Mucosa of stomach (tissue), 1 donor: ENCODE data around the gene ABCB8.

Experiments used
- H3K27me3 ChIP-seq: one replicate; pipeline ENCODE4 v1.7.0; 2013; ENCODE audit warnings: mild to moderate bottlenecking, low read length; ENCODE audit not compliant: control insufficient read depth, insufficient read depth
- H3K36me3 ChIP-seq: one replicate; pipeline ENCODE4 v1.7.0; 2013; ENCODE audit warnings: low read length; ENCODE audit not compliant: control insufficient read depth, insufficient read depth
- H3K4me1 ChIP-seq: one replicate; pipeline ENCODE4 v1.7.0; 2013; ENCODE audit warnings: mild to moderate bottlenecking, low read length; ENCODE audit not compliant: control insufficient read depth, insufficient read depth
- H3K4me3 ChIP-seq: one replicate; pipeline ENCODE4 v1.7.0; 2013; ENCODE audit warnings: low read length
- H3K9ac ChIP-seq: one replicate; pipeline ENCODE4 v1.7.0; 2013; ENCODE audit warnings: mild to moderate bottlenecking, low read length, moderate library complexity
- H3K9me3 ChIP-seq: one replicate; pipeline ENCODE4 v1.7.0; 2013; ENCODE audit warnings: mild to moderate bottlenecking, low read length, moderate library complexity; ENCODE audit not compliant: control insufficient read depth
- donor health status: Pancreatic carcinoma.

The ABCB8 gene

GRCh38 chr7:151083824-151084160 is 55.5 kb downstream of the ABCB8 start:
- H3K27me3 ChIP-seq, result peaks cover 4% of the 10 kb centered on the region
- no peaks in the 10 kb centered on the region for H3K36me3 ChIP-seq
- H3K4me3 ChIP-seq, result peak overlapping the region; percentile 97
- H3K9ac ChIP-seq, result no peak overlapping the region
- H3K4me1 ChIP-seq, result peaks cover 67% of the 10 kb centered on the region
- no peaks in the 10 kb centered on the region for H3K9me3 ChIP-seq

DNA sequence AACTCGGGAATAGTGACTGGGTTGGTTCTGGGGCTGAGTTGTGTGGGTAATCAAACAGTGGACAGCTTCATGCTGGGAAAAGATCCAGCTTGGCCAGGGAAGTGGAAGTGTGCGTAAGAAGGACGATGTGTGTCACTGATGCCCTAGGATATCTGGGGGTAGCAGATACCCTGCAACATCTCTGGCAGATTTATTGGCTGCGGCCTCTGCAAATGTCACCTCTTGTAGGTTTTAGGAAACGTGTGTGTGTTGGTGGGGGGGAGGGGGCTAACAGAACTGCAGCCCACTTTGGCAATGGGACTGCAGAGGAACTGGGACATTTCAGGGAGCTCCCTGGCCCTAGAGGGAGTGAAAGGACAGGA is 57.1 kb downstream of the ABCB8 start:
- Histone ChIP-seq H3K4me3 (no peak overlapping the region), H3K9ac (peak overlapping the region; percentile 8)

DNA sequence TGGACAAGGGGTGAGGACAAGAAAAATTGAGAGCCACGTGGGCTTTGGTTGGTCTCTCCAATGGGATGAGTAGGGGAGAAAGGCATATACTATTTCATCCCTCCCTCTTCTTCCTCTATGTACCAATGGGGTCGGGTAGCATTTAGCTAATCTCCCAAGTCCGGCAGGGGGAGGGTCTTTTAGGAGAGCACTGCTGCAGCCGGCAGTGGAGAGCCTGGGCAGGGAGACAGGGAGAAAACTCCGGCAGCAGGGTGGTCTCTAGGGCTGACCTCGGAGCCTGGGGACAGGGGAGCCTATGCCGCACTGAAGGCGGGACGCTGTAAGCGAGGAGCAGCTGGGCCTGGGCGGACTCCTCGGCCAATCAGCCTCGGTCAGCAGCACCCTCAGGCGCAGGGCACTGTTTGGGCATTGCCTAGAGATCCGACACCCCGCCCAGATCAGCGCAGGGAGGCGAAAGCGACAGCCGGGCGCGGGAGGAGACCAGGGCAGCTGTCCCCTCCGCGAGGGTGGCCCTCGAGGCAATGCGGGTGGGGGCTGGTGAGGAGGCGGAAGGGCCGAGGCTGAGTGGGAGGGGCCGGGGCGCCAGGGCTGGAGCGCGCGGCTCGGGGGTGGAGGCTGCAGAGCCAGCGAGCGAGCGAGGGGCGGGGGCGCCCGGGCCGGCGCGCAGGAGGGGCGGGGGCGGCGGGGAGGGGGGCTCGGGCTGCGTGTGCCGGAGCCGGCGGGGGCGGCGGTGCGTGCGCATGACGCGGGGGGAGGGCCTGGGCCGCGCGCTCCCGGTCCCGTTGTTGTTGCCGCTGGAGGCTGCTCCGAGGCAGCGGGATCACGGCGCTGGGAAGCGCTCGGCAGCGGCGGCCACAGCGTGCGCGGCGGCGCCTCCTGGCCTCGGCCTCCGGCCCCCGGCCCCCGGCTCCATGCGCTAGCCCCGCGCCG is 57.7 kb downstream of the ABCB8 start, which contains the start of gene AGAP3:
Gene AGAP3, plus strand, starts transcription at position 785 of the 930 bp plus-strand sequence. CDS start 267 bp downstream, outside the sequence.
- Histone ChIP-seq H3K9ac (peak within 1 kb of the TSS; percentile 75), H3K27me3 (peaks cover 4% of the 10 kb centered on the region), H3K4me1 (peaks cover 68% of the 10 kb centered on the region), H3K4me3 (peak within 1 kb of the TSS; percentile 46), H3K9me3 (no peaks in the 10 kb centered on the region), H3K36me3 (no peaks in the 10 kb centered on the region)

More for the DNA sequence above, 57.1 kb downstream of the ABCB8 start:
- Histone ChIP-seq H3K36me3 (no peaks in the 10 kb centered on the region), H3K9me3 (no peaks in the 10 kb centered on the region), H3K4me1 (peaks cover 70% of the 10 kb centered on the region), H3K27me3 (peaks cover 4% of the 10 kb centered on the region)

DNA sequence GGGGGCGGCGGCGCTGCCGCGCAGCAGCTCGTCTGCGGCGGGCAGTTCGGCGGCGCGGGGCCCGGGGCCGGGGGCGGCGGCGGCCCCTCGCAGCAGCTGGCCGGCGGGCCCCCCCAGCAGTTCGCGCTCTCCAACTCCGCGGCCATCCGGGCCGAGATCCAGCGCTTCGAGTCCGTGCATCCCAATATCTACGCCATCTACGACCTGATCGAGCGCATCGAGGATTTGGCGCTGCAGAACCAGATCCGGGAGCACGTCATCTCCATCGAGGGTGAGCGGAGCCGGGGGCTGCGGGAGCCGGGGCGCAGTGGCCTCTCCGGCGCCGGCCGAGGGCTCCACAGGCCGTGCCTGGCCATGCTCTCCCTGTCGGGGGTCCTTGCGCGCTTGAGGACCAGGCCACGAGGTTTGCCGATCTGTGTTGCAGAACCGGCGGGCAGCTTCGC is 58.6 kb downstream of the ABCB8 start:
- H3K4me3 ChIP-seq, result peak overlapping the region; percentile 46
- H3K4me1 ChIP-seq, result peaks cover 60% of the 10 kb centered on the region
- no peaks in the 10 kb centered on the region for H3K9me3 ChIP-seq
- no peaks in the 10 kb centered on the region for H3K36me3 ChIP-seq
- peak overlapping the region; percentile 75 for H3K9ac ChIP-seq
- peaks cover 4% of the 10 kb centered on the region for H3K27me3 ChIP-seq

DNA sequence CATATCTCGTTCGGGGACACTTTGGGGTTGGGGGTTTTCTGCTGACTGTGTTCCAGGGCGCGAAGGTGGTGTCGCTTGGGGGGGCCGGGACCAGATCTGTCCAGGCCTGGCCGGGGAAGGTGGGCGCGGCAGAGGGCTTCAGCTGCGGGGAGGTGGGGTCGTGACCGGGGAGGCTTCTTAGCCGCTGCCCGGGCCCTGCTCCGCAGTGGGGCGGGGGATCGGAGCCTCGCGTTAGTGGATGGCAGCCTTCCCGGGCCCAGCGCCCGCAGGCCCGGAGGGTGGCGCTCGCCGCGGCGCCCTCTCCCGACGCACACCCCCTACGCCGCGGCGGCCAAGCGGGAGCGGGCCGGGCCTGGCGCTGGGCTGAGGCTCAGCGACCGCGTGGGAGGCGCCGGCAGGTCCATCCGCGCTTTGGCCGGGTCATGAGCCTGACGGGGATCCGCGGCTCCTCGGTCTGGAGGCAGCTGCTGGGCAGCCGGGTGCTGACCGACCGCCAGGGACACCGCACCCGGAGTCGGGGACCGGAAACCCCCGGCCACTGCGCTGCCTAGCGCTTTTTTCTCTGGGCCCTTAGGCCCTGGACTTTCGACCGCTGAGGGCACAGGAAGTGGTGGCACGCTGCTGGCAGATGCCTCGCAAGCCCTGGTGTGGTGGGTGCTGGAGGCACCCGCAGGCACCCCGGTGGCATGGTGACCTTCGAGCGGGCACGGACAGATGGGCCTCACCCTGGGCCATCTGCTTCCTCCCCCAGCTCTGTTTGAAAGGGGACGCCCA is 59.2 kb downstream of the ABCB8 start:
- peak overlapping the region; percentile 66 for H3K4me3 ChIP-seq
- H3K36me3 ChIP-seq, result no peaks in the 10 kb centered on the region
- peak overlapping the region; percentile 75 for H3K9ac ChIP-seq
- H3K27me3 ChIP-seq, result peaks cover 4% of the 10 kb centered on the region
- H3K9me3 ChIP-seq, result no peaks in the 10 kb centered on the region
- H3K4me1 ChIP-seq, result peaks cover 54% of the 10 kb centered on the region

GRCh38 chr7:151088019-151088855 is 60.0 kb downstream of the ABCB8 start:
- Histone ChIP-seq H3K36me3 (no peaks in the 10 kb centered on the region), H3K4me3 (peak overlapping the region; percentile 66), H3K4me1 (peaks cover 50% of the 10 kb centered on the region), H3K9me3 (no peaks in the 10 kb centered on the region), H3K27me3 (peaks cover 4% of the 10 kb centered on the region), H3K9ac (peak overlapping the region; percentile 75)

DNA sequence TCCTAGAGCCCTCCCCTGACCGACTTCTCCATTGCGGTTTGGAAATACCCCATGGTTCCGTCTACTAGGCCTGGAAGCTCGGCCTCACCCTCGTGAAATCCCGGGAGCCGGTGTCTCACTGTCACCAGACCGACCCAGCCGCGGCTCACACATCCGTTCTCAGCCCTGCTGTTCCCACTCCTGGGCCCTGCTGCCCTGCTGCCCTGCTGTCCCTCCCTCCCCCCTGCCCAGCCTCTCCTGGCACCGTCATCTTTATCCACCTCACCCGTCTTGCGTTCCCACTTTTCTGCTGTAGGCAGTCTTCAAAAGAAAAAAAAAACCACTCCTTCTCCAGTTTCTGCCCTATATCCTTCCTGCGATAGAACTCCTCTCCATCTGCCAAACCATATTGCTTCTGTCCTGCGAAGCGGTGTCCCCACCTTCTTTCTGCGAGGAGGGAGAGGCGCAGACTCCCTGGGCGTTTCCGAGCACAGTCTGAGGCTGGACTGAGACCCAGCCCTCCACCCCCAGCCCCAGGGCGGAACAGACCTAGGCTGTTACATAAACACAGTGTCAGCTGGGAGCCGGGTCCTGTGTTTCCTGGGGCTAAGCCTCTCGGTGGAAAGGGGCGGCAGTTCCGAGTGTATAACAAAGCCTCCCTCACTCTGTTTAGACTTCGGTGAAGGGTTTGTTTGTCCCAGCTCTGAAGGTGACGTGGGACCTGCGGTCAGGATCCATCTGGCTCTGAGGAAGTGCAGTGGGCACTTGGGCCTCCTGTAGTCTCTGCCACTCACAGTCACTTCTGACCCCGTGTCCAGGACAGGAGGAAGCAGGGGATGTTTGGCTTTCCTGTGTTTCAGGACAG is 60.8 kb downstream of the ABCB8 start:
- Histone ChIP-seq H3K4me3 (no peak overlapping the region), H3K4me1 (peaks cover 45% of the 10 kb centered on the region), H3K9me3 (no peaks in the 10 kb centered on the region), H3K27me3 (peaks cover 4% of the 10 kb centered on the region), H3K36me3 (no peaks in the 10 kb centered on the region), H3K9ac (peak overlapping the region; percentile 75)

DNA sequence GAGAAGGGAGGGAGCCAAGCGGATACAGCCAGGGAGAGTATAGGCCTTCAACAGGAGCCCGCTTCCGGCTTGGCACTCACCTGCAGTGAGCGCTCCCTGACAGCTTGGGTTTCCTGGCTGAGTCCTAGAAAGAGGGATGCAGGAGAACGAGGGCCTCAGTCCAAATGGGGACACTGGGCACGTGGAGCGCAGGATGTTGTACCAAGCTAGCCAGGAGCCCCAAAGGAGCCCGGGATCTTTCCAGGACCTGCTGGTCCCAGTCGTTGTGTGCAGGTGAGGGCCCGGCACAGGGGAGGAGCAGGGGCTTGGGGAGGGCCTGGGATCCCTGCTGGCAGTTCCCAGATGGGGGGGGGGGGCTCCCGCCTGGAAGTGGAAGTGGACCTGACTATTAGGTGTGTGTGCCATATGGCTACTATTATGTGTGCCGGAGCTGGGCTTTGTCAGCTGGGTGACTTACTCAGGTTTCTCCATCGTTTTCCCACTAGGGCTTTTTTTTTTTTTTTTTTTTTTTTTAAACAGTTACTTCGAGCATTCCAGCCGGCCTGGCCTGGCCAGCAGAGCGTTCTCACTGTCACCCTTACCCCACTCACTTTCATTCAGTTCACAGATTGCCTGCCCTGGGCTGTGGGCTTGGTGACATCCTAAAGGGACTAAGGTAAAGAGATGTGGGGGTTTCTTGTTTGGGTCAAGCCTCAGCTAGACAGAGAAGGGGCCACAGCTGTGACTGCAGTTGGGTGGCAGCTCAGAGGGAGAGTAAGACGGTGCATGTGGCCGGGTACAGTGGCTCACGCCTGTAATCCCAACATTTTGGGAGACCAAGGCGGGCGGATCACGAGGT is 61.9 kb downstream of the ABCB8 start:
- Histone ChIP-seq H3K27me3 (peaks cover 4% of the 10 kb centered on the region), H3K9me3 (no peaks in the 10 kb centered on the region), H3K36me3 (no peaks in the 10 kb centered on the region), H3K4me1 (peaks cover 42% of the 10 kb centered on the region), H3K4me3 (no peak overlapping the region), H3K9ac (peak overlapping the region; percentile 75)

DNA sequence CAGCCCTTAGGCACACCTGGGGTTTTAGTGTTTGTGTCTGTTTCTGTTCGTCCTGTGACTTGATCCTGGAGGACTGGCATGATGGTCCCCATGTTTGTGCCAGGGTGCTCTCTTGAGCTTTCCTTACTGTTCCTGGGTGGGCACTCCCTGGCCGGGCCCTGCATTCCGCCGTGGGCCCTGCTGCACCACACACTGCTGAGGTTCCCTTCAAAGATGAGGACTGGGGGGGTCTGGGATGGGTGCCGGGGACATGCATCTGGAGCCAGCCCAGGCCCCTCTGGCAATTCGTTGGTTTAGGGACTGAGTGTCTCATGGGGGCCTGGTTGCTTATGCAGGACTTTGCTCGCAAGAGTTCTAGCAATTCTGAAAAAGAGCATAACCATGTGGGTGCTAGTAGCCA is 62.8 kb downstream of the ABCB8 start:
- peaks cover 4% of the 10 kb centered on the region for H3K27me3 ChIP-seq
- peaks cover 35% of the 10 kb centered on the region for H3K4me1 ChIP-seq
- H3K36me3 ChIP-seq, result no peaks in the 10 kb centered on the region
- H3K9ac ChIP-seq, result no peak overlapping the region
- H3K9me3 ChIP-seq, result no peaks in the 10 kb centered on the region
- H3K4me3 ChIP-seq, result no peak overlapping the region

DNA sequence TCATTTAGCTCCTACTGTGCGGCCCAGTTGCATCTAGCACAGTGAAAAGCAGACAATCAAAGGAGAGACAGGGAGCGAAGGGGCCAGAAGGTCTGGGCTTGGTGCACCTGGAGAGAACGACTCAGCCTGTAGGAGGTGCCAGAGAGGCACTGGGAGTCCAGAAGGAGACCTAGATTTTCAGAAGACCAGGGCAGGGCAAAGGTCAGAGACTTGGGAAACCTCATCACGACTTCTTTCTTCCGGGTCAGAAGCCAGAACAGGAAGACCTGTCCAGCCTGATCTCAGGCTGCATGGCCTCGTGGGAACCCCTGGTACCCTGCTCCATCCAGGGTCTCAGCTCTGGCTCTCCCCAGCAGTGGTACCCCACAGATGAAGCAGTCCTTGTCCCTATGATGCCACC is 63.2 kb downstream of the ABCB8 start:
- no peaks in the 10 kb centered on the region for H3K9me3 ChIP-seq
- H3K36me3 ChIP-seq, result no peaks in the 10 kb centered on the region
- peaks cover 4% of the 10 kb centered on the region for H3K27me3 ChIP-seq
- H3K4me1 ChIP-seq, result peaks cover 35% of the 10 kb centered on the region
- H3K9ac ChIP-seq, result no peak overlapping the region
- H3K4me3 ChIP-seq, result no peak overlapping the region
